Measurements from ENCODE around the gene BLOC1S1. TPM values are rescaled to one million over a fixed set of nuclear protein-coding genes. Genes with fewer than 3 reads are reported as not detected.
A peak's percentile ranks its signal among the peaks of the same experiment; 100 is the strongest.

BLOC1S1 gene
- total RNA-seq, 1 donor from 2014 or later: 57.2 TPM

DNA sequence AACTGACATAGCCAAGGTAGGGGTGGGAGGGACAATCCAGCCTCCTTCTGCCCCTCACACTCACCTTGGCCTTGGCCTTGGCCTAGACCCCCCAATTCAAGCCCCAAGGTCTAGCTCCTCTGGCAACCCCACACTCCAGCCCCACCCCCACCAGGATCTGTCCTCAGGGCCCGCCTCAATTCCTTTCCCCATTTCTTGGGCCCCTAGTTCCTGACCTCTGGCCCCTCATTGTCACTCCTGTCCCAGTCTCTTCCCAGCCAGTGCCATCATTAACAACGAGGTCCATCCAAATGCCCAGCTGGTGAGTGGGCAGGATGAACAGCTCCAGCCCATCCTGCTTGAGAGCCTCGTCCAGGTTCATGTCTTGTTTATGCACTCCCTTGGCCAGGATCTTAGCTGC lies 20.2 kb downstream of the BLOC1S1 start:
- peak in 1 of 2 donors; percentile 54 for DNase-seq (ENCODE audit: low spot score in 2 of 2)
- intact Hi-C loops (cut with DNase I): loop anchor here (2.0 kb wide), 1 partner anchor 77 kb away; no protein-coding TSS in a partner anchor
- H3K4me3 ChIP-seq: no peak overlapping the region
- no peak overlapping the region for H3K27ac ChIP-seq
- H3K36me3 ChIP-seq: no peaks in the 10 kb centered on the region
- H3K27me3 ChIP-seq: no peaks in the 10 kb centered on the region
- peaks cover 3 to 10% of the 10 kb centered on the region in 2 donors for H3K4me1 ChIP-seq
- H3K9me3 ChIP-seq: no peaks in the 10 kb centered on the region
- TF ChIP-seq, protein P1, sequence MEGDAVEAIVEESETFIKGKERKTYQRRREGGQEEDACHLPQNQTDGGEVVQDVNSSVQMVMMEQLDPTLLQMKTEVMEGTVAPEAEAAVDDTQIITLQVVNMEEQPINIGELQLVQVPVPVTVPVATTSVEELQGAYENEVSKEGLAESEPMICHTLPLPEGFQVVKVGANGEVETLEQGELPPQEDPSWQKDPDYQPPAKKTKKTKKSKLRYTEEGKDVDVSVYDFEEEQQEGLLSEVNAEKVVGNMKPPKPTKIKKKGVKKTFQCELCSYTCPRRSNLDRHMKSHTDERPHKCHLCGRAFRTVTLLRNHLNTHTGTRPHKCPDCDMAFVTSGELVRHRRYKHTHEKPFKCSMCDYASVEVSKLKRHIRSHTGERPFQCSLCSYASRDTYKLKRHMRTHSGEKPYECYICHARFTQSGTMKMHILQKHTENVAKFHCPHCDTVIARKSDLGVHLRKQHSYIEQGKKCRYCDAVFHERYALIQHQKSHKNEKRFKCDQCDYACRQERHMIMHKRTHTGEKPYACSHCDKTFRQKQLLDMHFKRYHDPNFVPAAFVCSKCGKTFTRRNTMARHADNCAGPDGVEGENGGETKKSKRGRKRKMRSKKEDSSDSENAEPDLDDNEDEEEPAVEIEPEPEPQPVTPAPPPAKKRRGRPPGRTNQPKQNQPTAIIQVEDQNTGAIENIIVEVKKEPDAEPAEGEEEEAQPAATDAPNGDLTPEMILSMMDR (IDR thresholded peaks at IDR 0.05): no peak

DNA sequence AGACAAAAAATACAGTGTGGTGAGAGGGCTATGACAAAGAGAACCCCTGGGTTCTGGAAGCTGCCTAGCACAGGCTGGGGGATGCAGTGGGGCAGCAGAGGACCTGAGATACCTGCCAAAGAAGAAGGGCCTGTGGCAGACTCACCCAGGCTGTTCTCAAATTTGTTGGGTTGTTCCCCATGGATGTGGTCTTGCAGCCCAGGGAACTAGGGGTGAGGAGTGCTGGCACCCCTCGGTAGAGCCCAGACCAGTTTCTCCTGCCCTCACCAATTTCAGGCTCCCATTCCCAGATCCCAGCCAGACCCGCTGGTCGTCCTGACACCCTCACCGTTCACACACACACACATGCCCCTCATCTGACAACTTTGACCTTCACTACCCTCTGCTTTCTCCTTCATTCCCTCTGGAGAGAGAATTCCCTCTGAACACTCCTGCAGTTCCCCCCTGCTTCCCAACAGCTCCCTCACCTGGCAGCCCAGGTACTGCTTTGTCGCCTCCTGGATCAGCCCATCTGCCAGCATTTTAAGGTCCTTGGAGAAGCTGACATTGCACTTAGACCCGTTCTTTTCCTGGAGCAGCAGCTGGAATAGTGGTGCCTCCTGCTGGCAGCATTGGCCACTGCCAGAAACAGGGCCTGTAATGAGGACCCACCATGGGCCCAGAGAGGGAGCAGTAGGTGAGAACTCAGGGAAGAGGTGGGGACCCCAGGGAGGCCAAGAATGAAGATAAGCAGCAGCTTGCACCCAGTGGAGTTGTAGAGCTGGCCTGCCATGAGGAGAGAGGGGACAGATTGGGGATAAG lies 21.1 kb downstream of the BLOC1S1 start:
- no peaks in the 10 kb centered on the region for H3K36me3 ChIP-seq
- H3K9me3 ChIP-seq: no peaks in the 10 kb centered on the region
- H3K27me3 ChIP-seq: no peaks in the 10 kb centered on the region
- peak overlapping the region; percentile 81 to 82 for H3K27ac ChIP-seq
- DNase-seq (ENCODE audit: low spot score in 2 of 2): peak in 1 of 2 donors; percentile 88
- intact Hi-C loops (cut with DNase I): loop anchor here (1.0 to 2.0 kb wide), 2 partner anchors 56 to 78 kb away; a partner anchor contains a TSS
- TF ChIP-seq, protein P1 (IDR thresholded peaks at IDR 0.05): peak; percentile 77 to 85 (median 83)
- no peak overlapping the region for H3K4me3 ChIP-seq
- peaks cover 3 to 9% of the 10 kb centered on the region in 2 donors for H3K4me1 ChIP-seq

DNA sequence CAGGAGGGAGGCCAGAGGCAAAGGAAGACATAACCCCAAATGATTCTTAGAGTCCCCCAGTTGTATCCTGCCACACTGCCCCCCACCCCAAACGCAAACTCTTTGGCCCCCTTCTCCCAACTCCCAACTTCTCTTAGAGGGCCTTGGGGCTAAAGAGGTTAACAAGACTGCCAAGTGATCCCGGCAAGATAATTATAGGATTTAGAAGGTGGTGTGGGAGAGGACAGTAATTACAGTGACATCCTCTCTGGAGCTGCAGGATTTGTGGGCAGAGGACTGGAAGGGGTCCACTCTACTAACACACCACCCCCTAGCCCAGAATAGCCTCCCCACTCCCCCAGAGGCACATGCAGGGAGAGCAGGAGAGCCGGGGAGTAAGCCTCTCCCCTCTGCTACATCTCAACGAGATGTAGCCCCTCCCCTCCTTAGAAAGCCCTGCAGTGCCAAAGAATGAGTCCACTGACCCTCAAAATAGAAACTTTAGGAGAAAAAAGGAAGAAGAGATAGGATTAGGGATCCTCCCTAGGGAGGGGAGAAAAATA lies 21.8 kb downstream of the BLOC1S1 start:
- TF ChIP-seq, protein P1 (IDR thresholded peaks at IDR 0.05): peak in 1 of 3 experiments; percentile 0

DNA sequence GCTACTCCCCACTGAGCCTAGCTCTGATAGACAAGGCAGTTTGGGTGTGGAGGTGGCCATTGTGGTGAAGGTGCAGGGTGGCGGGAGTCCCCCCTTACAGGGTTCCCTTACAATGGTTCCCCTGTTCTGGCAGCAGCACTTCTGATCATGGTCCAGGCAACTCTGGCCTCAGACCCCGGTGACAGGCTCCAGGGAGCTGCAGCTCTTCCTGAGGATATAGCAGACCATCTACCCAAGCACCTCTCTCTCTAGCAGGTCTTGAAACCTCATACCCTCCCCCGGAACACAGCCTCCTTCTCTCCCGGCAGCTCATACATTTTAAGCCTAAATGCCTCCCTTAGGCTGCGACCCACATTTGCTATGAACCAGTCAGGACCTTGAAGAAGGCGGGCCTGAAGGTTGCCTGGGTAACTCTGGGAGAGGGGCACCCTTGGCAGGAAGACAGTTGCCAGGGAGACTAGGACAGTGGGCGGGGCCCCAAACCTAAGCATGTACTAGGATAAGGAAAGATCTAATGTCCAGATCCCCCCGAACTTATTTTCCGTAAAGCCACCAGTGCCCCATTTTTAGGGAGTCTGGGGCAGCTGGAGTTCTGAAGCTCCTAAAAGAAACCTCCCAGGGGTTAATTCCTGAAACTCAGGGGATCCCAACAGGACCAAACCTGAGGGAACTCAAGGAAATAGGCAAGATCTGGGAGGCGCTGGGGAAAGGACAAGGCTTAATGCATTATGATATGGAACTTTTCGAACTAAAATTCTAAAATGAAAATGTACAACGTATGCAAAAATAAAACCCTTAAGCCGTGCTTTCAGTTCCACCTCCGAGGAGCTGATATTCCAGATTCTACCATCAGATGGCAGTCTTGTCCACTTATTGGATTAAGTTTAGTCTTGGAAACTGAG lies 22.5 kb downstream of the BLOC1S1 start:
- peak overlapping the region; percentile 81 to 82 for H3K27ac ChIP-seq

More for the DNA sequence above, 21.8 kb downstream of the BLOC1S1 start:
- H3K36me3 ChIP-seq: no peaks in the 10 kb centered on the region
- H3K27me3 ChIP-seq: no peaks in the 10 kb centered on the region
- peak overlapping the region; percentile 65 to 73 for H3K4me3 ChIP-seq
- no peaks in the 10 kb centered on the region for H3K9me3 ChIP-seq
- intact Hi-C loops (cut with DNase I): loop anchor here (1.0 to 2.0 kb wide), 4 partner anchors 56 to 203 kb away; a partner anchor contains a TSS
- H3K27ac ChIP-seq: peak overlapping the region; percentile 81 to 82
- DNase-seq (ENCODE audit: low spot score in 2 of 2): peak in 1 of 2 donors; percentile 63
- H3K4me1 ChIP-seq: peaks cover 3 to 11% of the 10 kb centered on the region in 2 donors

DNA sequence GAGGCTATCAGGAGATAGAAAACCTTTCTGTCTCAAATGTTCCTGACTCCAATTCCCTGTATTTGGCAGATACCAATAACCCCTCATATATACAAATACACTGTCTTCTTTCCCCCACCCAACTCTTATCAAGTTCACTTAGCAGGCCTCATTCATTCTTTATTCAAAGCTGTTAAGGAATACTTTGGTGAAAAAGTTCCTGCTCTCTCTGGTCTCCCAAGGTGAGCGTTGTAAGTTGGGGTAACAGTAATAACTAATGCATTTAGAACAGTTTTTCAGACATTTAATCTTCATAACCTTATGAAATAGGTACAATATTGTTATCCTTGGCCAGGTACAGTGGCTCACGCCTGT lies 23.2 kb downstream of the BLOC1S1 start:
- no peaks in the 10 kb centered on the region for H3K27me3 ChIP-seq
- no peak overlapping the region for H3K27ac ChIP-seq
- H3K9me3 ChIP-seq: no peaks in the 10 kb centered on the region
- peaks cover 9 to 16% of the 10 kb centered on the region in 2 donors for H3K4me1 ChIP-seq
- TF ChIP-seq, protein P1 (IDR thresholded peaks at IDR 0.05): no peak
- no peak for DNase-seq (ENCODE audit: low spot score in 2 of 2)
- H3K36me3 ChIP-seq: no peaks in the 10 kb centered on the region
- intact Hi-C loops (cut with DNase I): no loop called here
- H3K4me3 ChIP-seq: no peak overlapping the region

More for the DNA sequence above, 22.5 kb downstream of the BLOC1S1 start:
- intact Hi-C loops (cut with DNase I): loop anchor here (1.0 kb wide), 2 partner anchors 59 to 202 kb away; no protein-coding TSS in a partner anchor
- H3K27me3 ChIP-seq: no peaks in the 10 kb centered on the region
- no peaks in the 10 kb centered on the region for H3K36me3 ChIP-seq
- TF ChIP-seq, protein P1 (IDR thresholded peaks at IDR 0.05): peak; percentile 82 to 89 (median 86)
- H3K9me3 ChIP-seq: no peaks in the 10 kb centered on the region
- H3K4me3 ChIP-seq: peak overlapping the region; percentile 65 to 73
- H3K4me1 ChIP-seq: peaks cover 3 to 13% of the 10 kb centered on the region in 2 donors
- peak; percentile 64 to 93 for DNase-seq (ENCODE audit: low spot score in 2 of 2)
